GM08714 (cell line): ENCODE results near the gene AOPEP.

Source experiments
- H3K4me3 ChIP-seq: fragments of 200-500 bp; sonication (Bioruptor generic); 2 replicates; pipeline ENCODE4 v1.5.1; 2014; ENCODE audit warnings: mild to moderate bottlenecking, low read length, inconsistent platforms
- ZNF274 ChIP-seq: IDR thresholded peaks from 2 replicates; pipeline ENCODE4 v1.6.1; 2012; ENCODE audit warnings: mild to moderate bottlenecking, low read depth, low read length

AOPEP gene

GRCh38 chr9:94908583-94909249, 182.2 kb downstream of the AOPEP start:
- H3K4me3 ChIP-seq, result no peak overlapping the region
- TF ChIP-seq ZNF274, result no peak

- TF ChIP-seq ZNF274, result no peak
- no peak overlapping the region for H3K4me3 ChIP-seq
Observed at GRCh38 chr9:94909250-94909894, 182.9 kb downstream of the AOPEP start.

GRCh38 chr9:94909965-94910730, 183.6 kb downstream of the AOPEP start:
- TF ChIP-seq ZNF274, result no peak
- no peak overlapping the region for H3K4me3 ChIP-seq

- no peak for TF ChIP-seq ZNF274
- no peak overlapping the region for H3K4me3 ChIP-seq
Observed at GRCh38 chr9:94911211-94911610, 184.7 kb downstream of the AOPEP start.

DNA sequence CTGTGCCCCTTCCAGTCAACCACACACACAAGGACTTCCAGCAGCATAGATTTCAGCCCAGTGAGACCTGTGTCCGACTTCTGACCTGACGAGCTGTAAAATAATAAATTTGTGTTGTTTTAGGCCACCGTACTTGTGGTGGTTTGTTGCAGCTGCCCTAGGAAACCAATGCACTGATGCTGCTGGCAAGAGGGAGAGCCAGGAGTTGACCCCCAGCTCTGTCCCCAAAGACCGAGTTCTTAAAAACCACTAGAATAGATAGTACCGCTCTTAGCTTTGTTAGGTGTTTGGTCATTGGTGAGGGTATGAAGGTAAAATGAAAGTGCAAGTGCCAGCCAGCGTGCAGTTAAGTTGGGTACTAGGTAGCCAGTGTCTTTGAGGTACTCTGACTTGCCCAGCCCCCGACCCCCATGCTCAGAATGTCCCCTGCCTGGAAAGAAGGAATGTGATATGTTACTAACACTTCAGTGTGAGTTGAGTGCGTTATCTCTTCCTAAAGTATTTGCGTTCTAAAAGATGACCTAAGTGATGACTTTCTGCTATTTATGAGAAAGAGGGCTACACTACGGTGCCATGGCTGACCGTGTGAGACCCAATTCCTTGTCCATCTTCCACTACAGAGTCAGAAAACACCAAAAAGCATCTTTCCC, 185.6 kb downstream of the AOPEP start:
- H3K4me3 ChIP-seq, result no peak overlapping the region
- TF ChIP-seq ZNF274, result no peak

DNA sequence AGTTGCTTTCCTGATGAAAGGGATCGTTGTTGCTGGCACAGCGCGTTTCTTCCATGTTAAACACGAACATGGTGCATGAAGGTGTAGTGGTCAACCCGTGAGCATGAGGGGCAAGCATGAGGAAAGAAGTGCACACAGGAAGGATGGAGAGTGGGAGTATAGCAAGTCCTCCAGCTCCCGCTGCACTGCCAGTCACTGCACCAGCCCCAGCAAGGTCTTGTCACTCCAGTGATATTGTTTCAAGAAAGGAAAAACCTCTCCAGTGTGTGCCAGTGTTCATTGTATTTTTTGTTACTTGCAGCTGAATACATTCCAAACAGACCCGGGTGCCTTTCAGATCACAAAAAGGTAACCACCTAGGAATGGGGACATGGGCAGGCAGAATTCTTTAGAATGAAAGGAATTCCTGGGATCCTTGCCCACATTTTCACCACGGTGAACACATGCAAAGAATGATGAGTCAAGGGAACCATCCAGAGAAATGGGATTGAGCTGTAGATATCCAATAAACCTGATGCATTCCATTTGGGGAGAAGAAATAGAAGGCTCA, 186.3 kb downstream of the AOPEP start:
- no peak overlapping the region for H3K4me3 ChIP-seq
- TF ChIP-seq ZNF274, result no peak

DNA sequence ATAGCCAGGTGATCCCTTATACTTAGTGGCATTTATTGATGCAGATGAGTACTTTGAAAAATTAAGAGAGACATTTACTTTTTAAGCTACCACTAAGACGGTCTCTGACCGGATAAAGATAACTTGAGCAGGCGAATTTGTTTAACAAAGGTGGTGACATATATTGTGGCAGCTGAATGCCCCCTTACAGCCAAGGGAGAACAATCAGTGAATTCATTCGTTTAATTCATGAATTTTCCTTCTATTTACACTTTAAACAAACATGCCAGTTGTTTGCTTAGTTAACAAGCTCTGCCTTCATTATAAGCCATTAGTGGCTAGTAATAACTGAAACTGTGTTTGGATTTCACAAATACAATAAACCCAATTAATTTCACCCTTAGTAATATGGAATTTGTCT, 187.1 kb downstream of the AOPEP start:
- no peak overlapping the region for H3K4me3 ChIP-seq
- TF ChIP-seq ZNF274, result no peak

DNA sequence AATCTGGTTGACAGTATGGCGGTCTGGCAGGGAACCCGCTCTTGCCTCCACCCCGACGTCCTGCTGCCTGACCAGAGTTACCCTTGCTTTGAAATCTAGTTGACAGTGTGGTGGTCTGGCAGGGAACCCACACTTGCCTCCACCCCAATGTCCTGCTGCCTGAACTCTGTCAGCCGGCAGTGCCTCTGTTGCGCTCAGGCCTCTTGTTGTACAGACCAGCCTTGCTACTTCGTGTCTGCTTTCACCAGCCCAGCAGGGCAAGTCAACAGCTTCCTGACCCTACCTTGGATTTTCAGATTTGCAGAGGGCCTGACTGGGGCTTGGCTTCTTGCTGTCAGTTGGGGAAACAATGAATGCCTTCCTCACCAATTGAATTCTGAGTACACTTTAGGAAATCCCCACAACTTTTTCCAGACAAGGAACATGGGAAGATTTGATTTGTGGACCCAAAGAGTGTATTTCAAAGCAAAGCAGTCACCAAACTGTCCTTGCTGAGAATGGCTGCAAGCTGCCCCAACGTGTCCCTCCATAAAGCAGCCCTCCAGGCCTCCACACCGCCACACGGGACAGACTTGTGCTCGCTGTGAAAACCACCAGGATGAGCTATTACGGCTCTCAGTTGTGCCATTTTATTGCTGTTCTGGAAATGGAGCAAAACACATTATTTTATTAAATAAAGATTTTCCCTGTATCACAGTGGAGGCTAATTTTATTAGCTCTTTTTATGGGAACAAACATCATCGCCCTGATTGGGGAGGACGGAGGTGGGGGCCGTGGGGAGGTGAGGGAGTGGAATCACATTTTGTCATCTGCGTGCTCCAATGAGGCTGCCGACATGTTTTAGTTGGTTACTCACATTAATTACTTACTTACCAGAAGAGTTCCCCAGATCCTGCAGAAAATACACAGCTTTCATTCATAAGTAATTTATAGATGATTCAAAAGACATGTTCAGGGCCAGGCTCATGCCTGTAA, 189.3 kb downstream of the AOPEP start:
- no peak overlapping the region for H3K4me3 ChIP-seq
- TF ChIP-seq ZNF274, result no peak

DNA sequence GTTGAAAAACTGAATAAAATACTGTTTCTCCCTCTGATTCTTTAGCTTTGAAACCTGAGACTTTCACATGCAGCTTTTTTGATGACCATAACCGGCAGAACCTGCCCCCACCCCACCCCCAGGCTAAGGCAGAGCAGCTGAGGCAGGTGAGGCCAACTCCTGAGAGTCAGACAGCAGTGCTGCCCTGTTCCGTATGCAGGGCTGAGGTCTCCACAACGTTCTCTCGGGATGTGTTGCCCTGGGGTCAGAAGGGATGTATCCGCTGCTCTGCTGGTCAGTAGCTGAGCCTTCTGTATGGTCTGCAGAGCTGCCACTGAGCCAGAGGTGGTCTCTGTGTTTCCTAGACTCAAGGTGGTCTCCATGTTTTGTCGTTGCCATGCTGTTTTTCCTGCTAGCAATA, 190.5 kb downstream of the AOPEP start:
- no peak for TF ChIP-seq ZNF274
- H3K4me3 ChIP-seq, result no peak overlapping the region

GRCh38 chr9:94918038-94918753, 191.7 kb downstream of the AOPEP start:
- TF ChIP-seq ZNF274, result no peak
- no peak overlapping the region for H3K4me3 ChIP-seq

DNA sequence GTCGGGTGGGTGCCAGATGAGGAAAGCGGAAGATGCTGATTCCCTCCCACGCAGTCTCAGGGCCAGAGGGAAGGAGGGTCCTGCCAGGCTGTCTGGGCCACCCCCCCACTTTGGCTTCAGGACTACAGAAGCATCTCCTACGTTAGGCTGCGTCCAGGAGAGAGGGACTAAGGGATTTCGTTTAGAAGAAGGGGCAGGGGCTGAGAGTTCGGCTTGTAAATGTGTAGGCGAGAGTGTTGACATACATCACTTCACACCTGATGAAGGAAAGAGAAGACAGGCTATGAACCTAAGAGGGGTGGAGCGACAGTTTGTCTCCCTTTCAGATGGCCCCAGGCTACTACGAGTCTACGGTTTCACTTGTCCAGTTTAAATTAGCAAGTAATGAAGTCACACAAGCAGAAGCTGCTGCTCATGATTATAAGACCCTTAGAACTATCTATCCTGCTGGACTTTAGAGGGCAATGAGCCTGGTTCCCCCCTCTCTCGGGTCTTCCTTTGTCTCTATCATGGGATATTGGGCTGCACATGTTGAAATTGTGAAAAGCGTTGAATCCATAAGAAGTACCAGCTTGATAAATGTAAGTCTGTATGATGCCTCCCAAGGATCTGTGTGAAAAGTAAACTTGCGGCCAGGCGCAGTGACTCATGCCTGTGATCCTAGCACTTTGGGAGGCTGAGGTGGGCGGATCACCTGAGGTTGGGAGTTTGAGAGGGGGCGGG, 193.0 kb downstream of the AOPEP start:
- TF ChIP-seq ZNF274, result no peak
- H3K4me3 ChIP-seq, result no peak overlapping the region
